Measurements from ENCODE around the gene OLFM3.

OLFM3 gene

GRCh38 chr1:101849356-101849755 lies 147.4 kb downstream of the OLFM3 start:
- no peak overlapping the region for H3K4me3 ChIP-seq (ENCODE audit: low read length)
- no peak for TF ChIP-seq ZNF274 (IDR thresholded peaks at IDR 0.05; ENCODE audit: low read depth, low read length)

GRCh38 chr1:101847626-101848025 lies 149.1 kb downstream of the OLFM3 start:
- H3K4me3 ChIP-seq (ENCODE audit: low read length), result no peak overlapping the region
- no peak for TF ChIP-seq ZNF274 (IDR thresholded peaks at IDR 0.05; ENCODE audit: low read depth, low read length)

DNA sequence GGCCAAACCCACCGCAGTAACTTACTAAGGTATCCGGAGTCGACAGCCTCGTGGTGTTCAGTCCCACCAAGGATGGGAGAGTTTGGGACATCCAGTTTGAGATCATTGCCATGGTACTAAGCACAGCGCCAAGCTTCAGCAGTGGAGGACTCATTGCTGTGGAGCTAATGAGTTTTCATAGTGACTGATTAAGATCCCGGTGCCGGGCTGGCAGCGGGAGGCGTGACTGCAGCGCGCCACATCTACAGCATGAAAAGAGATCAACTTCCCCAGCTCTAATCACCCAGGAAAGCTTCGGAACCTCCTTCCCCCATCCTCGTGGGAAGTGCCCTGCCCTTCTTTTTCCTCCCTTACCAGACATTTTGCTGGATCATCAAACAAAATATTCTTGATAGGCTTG lies 149.9 kb downstream of the OLFM3 start:
- no peak for TF ChIP-seq ZNF274 (IDR thresholded peaks at IDR 0.05; ENCODE audit: low read depth, low read length)
- no peak overlapping the region for H3K4me3 ChIP-seq (ENCODE audit: low read length)

DNA sequence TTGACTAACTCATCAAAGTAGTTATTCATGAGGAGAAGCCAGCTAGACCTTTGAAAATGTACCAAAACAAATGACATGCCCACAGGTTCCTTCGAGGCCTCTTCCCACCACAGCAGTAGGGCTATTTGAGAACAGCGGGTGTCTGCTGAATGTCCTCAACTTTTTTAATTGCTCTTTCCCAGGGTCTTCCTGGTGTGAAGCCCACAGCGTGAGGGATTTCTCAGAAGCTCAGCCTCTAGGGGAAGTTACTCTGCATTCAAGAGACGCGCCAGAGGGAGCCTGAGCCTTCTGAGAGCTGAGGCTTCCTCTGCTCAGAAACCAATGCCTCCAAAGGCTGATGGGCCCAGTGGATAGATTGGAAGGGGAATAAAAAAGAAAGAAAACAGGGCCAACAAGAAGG lies 153.6 kb downstream of the OLFM3 start:
- no peak overlapping the region for H3K4me3 ChIP-seq (ENCODE audit: low read length)
- TF ChIP-seq ZNF274 (IDR thresholded peaks at IDR 0.05; ENCODE audit: low read depth, low read length), result no peak

DNA sequence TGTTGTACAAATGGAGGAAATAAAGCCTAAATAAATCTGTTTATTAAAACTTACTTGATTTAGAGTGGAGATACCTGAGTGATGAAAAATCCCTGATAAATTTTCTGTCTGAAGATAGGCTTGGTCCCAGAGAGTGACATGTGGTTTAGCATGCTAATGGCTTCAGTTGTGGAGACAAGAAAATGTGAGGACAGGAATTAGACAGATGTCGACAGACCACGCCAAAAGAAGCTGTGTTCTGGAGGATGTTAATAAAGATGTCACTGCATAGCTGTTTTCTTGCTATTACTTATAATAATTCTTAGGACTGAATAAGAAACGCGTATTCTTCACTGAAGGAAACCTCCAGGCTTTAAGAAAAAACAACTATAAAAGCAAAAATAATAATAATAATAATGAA lies 154.9 kb downstream of the OLFM3 start:
- H3K4me3 ChIP-seq (ENCODE audit: low read length), result no peak overlapping the region
- TF ChIP-seq ZNF274 (IDR thresholded peaks at IDR 0.05; ENCODE audit: low read depth, low read length), result no peak

DNA sequence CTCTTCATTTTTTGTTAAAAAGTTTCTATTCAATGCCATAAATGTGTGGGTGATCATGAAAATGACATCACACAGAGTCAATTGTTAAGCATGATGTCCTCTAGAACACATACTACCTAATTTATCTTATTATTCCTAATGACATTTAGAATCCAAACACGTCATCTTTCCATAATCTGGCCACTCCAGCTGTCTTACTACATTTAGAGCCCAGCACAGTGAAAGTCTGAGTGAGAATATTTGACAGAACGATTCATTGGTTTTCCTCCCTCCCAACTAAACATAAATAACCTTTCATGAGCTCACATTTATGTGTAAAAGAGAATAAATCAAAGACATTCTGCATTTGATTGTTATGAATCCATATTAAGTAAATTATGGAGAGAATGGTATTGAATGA lies 160.7 kb downstream of the OLFM3 start:
- no peak for TF ChIP-seq ZNF274 (IDR thresholded peaks at IDR 0.05; ENCODE audit: low read depth, low read length)
- no peak overlapping the region for H3K4me3 ChIP-seq (ENCODE audit: low read length)

DNA sequence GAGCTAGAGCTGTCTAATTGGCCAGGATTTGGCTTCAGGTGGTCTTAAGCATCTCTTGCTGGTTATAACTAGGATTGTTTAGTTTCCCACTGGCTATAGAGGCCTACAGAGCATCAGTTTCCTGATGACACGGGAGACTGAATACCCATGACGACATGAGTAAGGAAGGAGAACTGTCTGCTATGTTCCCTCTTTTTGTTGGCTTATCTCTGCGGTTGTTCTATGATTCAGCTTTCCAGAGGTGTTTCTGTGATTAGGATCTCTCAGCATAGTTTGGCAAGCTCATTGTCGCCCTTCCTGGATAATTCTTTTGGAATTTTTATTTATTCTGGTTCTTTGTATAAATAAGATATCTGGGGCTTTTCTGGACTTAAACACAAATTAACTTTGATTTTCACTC lies 163.4 kb downstream of the OLFM3 start:
- no peak for TF ChIP-seq ZNF274 (IDR thresholded peaks at IDR 0.05; ENCODE audit: low read depth, low read length)
- no peak overlapping the region for H3K4me3 ChIP-seq (ENCODE audit: low read length)

- TF ChIP-seq ZNF274 (IDR thresholded peaks at IDR 0.05; ENCODE audit: low read depth, low read length), result no peak
- no peak overlapping the region for H3K4me3 ChIP-seq (ENCODE audit: low read length)
These were observed 170.3 kb downstream of the OLFM3 start for GRCh38 chr1:101826416-101826815.

- TF ChIP-seq ZNF274 (IDR thresholded peaks at IDR 0.05; ENCODE audit: low read depth, low read length), result no peak
- H3K4me3 ChIP-seq (ENCODE audit: low read length), result no peak overlapping the region
These were observed 176.7 kb downstream of the OLFM3 start for GRCh38 chr1:101820071-101820470.

DNA sequence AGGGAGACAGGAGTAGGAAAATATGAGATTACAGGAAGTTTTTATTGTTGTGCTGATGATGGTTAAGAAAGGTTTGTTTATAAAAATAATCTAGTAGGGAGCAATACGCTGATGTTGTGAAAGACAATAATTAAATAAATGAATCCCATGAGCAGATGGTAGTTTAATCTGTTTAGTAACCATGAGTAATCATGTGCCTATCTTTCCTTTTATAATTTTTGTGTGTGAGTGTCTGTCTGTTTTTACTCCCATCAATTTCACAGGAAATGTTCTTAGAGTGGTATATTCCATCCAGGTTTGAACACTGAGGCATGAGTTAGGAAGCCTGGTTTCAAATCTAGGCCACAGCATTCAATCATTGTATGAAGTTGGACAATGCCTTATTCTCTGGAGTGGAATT lies 180.5 kb downstream of the OLFM3 start:
- H3K4me3 ChIP-seq (ENCODE audit: low read length), result no peak overlapping the region
- no peak for TF ChIP-seq ZNF274 (IDR thresholded peaks at IDR 0.05; ENCODE audit: low read depth, low read length)

DNA sequence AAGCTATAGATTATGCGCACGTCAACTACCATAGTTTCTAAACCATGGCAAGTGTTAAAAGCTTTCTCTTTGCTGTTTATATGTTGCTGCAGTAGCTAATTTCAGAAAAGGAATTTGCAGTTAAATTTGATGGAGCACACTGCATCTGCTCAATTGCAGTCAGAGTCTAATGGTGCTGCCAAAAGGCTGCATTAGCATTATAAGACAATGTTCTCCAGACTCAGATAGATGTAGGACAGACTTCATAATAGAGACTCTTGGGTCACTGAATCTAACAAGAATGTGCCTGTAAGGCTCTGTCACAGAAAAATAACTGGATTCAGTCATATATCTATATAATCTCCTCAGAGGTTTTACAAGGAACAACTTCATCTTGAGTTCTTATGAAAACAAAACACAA lies 198.3 kb downstream of the OLFM3 start:
- TF ChIP-seq ZNF274 (IDR thresholded peaks at IDR 0.05; ENCODE audit: low read depth, low read length), result no peak
- no peak overlapping the region for H3K4me3 ChIP-seq (ENCODE audit: low read length)

GRCh38 chr1:101797722-101798121 lies 199.0 kb downstream of the OLFM3 start:
- H3K4me3 ChIP-seq (ENCODE audit: low read length), result no peak overlapping the region
- TF ChIP-seq ZNF274 (IDR thresholded peaks at IDR 0.05; ENCODE audit: low read depth, low read length), result no peak

GRCh38 chr1:101781201-101781831 lies 215.4 kb downstream of the OLFM3 start:
- H3K4me3 ChIP-seq (ENCODE audit: low read length), result no peak overlapping the region
- TF ChIP-seq ZNF274 (IDR thresholded peaks at IDR 0.05; ENCODE audit: low read depth, low read length), result no peak

DNA sequence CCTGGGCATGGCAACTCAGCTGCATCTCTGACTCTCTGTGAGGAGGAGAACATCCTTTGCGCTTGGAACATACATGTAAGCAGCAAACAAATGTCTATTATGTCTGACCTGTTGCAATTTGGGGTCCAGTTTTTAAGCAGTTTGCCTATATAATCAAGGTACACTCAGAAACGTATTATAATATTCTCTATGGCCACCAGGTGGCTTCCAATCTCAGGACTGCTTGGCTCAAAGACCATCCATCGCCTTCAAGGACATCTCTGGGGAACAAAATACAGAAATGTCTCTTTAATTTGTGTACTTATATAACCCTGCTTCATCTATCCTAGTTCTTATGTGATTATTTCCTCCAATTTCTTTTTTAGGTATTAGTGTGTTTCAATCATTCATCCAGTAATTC lies 227.2 kb downstream of the OLFM3 start:
- TF ChIP-seq ZNF274 (IDR thresholded peaks at IDR 0.05; ENCODE audit: low read depth, low read length), result no peak

DNA sequence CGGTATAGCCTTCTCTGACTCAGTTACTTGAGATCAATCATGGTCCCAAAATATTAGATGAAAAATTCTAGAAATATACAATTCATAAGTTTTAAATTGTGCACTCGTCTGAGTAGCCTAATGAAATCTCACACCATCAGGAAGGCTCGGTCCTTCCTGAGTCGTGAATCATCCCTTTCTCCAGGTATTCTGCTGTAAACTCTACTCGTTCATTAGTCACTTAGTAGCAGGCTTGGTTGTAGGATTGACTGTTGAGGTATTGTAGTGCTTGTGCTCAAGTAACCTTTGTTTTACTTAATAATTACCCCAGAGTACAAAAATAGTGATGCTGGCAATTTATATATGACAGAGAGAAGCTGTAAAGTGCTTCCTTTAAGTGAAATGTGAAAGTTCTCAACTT lies 238.7 kb downstream of the OLFM3 start:
- H3K4me3 ChIP-seq (ENCODE audit: low read length), result no peak overlapping the region
- TF ChIP-seq ZNF274 (IDR thresholded peaks at IDR 0.05; ENCODE audit: low read depth, low read length), result no peak

More for the DNA sequence above, 227.2 kb downstream of the OLFM3 start:
- H3K4me3 ChIP-seq (ENCODE audit: low read length), result no peak overlapping the region

DNA sequence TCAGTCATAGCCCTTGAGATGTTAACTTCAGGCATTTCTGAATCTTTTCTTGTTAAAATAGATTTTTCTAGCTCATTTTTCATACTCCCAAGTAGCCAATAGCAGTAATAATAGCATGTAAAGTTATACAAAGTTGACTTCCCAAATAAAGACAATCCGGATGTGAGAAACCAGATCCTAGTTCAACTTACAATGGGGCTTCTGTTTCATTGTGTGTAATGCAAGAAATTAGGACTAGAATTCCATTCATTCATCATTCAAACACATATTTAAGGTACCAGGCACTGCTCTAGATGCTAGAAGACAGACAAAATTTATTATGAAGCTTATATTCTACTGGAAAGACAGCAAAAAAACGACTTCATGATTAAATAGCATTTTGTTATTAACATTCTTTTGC lies 240.3 kb downstream of the OLFM3 start:
- TF ChIP-seq ZNF274 (IDR thresholded peaks at IDR 0.05; ENCODE audit: low read depth, low read length), result no peak
- no peak overlapping the region for H3K4me3 ChIP-seq (ENCODE audit: low read length)
